Spleen (tissue), 11 donors: ENCODE results near the gene DLX5. TPM values are rescaled to one million over a fixed set of nuclear protein-coding genes. Genes with fewer than 3 reads are reported as not detected.

Source experiments
- DNase-seq: peaks from one replicate; pipeline ENCODE4 v3.0.0-alpha.2; 2020
- H3K27ac ChIP-seq, 8 donors: fragments of 200-600 bp; sonication (generic) in 7 of 8; 1 replicate in 4 of 8; 2 replicates in 4 of 8; pipeline versions ENCODE4 v1.5.0 to v1.8.0; 2016 to 2021; ENCODE audit warnings: inconsistent platforms in 4 of 8, mild to moderate bottlenecking in 4 of 8, moderate library complexity in 1 of 8
- H3K27me3 ChIP-seq, 7 donors: fragments of 200-600 bp; sonication (generic) in 6 of 7; replicated peaks in 1 of 7; 1 replicate in 4 of 7; 2 replicates in 3 of 7; pipeline versions ENCODE4 v1.5.0 to v1.8.0; 2016 to 2021; ENCODE audit warnings: inconsistent platforms in 3 of 7, mild to moderate bottlenecking in 1 of 7
- H3K36me3 ChIP-seq, 6 donors: fragments of 200-600 bp; sonication (generic) in 5 of 6; 1 replicate in 4 of 6; 2 replicates in 2 of 6; pipeline versions ENCODE4 v1.5.0 to v1.8.0; 2016 to 2021; ENCODE audit warnings: inconsistent platforms in 2 of 6
- H3K4me1 ChIP-seq, 6 donors: fragments of 200-600 bp; sonication (generic) in 5 of 6; 1 replicate in 3 of 6; 2 replicates in 3 of 6; pipeline versions ENCODE4 v1.5.0 to v1.8.0; 2016 to 2021; ENCODE audit warnings: inconsistent platforms in 3 of 6
- H3K4me3 ChIP-seq, 8 donors: fragments of 200-600 bp; sonication (generic) in 7 of 8; 1 replicate in 4 of 8; 2 replicates in 4 of 8; pipeline versions ENCODE4 v1.5.0 to v1.8.0; 2016 to 2021; ENCODE audit warnings: inconsistent platforms in 4 of 8, mild to moderate bottlenecking in 4 of 8, moderate library complexity in 2 of 8
- H3K9me3 ChIP-seq, 8 donors: fragments of 200-600 bp; sonication (generic) in 7 of 8; 1 replicate in 4 of 8; 2 replicates in 4 of 8; pipeline versions ENCODE4 v1.5.0 to v1.8.0; 2016 to 2021; ENCODE audit warnings: inconsistent platforms in 4 of 8
- POLR2A ChIP-seq, 3 donors: fragments of 450-650 bp; IDR thresholded peaks; one replicate each; pipeline ENCODE4 v1.5.1; 2017; ENCODE audit warnings: antibody characterized with exemption in 3 of 3, mild to moderate bottlenecking in 1 of 3
- POLR2AphosphoS5 ChIP-seq, 3 donors: sonication (generic); formaldehyde crosslinking; IDR thresholded peaks; one replicate each; pipeline ENCODE4 v1.5.1; 2017; ENCODE audit warnings: antibody characterized with exemption in 3 of 3
- WGBS, 5 donors: extraction: QIAGEN DNeasy Blood & Tissue Kit in 3 of 5; methylation state at CpG; one replicate each; pipeline versions ENCODE4 v1.1.5 to v1.1.7; 2013 to 2018; 5-methylcytosine and 5-hydroxymethylcytosine counted together
- intact Hi-C: fragments of 100-400 bp; cut with DNase I; formaldehyde crosslinking; loops from one replicate; pipeline ENCODE4 v1.15.0; 2023; ENCODE audit warnings: low total_unique reads
- polyA plus RNA-seq, 3 donors: library from polyadenylated mRNA; stranded (reverse); fragments of 200-250 nt; gene quantifications; one replicate each; pipeline ENCODE4 v1.2.1, GENCODE V29; 2013
- total RNA-seq, 7 donors: library from RNA; depleted of rRNA in 3 of 7; stranded (reverse); fragments of >200 nt in 3 of 7; fragmentation: NEBNext Ultra II Directional in 4 of 7; extraction: Animal tissue kit (Norgen Biotek cat#: 25700) in 4 of 7; gene quantifications; one replicate each; pipeline versions ENCODE4 v1.1.0 to v1.2.1, GENCODE V29; 2016 to 2021
- TF ChIP-seq, protein P1 (sequence below), 11 experiments: fragments of 200-600 bp in 7 of 11; fragments of 450-650 bp in 4 of 11; sonication (generic) in 4 of 11; IDR thresholded peaks in 8 of 11; conservative IDR thresholded peaks in 3 of 11; 1 replicate in 7 of 11; 2 replicates in 4 of 11; pipeline versions ENCODE4 v1.4.0 to v1.8.0; 2016 to 2021; ENCODE audit warnings: antibody characterized with exemption in 11 of 11, inconsistent platforms in 4 of 11, mild to moderate bottlenecking in 1 of 11
- donor health status: healthy with polysubstance abuse.
- donor health status: DM: no; HTN: no; CAD: no; lungs with moderate emphysema.
- donor health status: DM: no; HTN: no; CAD: no.
- donor health status: Bipolar disorder and iron deficiency.
- donor health status: healthy.
- donor health status: DM: no; HTN: no; CAD: no.
- donor health status: DM: yes; HTN: yes; CAD: no.

Gene DLX5
- total and polyA plus RNA-seq, 10 donors, result 0.14 to 0.36 TPM; not detected in 8

DNA sequence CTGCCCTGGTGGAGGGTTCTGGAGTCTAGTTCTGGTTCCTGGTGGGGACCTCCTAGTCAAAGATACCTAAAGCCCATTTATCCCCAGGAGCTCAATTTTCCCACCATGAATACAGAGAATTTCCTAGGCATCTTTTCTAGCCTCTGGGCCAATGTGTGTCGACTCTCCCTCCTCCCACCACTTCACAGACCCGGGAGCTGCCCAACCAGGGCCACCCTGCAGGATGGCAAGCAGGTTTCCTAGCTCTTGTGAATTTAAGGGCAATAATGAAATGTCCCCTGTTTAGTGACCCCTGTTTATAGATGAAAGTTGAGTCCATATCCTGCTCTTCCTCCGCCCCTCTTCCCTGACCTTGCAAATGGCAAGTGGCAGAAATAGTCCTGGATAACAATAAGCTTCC lies 9.4 kb downstream of the DLX5 start:
- TF ChIP-seq, protein P1, sequence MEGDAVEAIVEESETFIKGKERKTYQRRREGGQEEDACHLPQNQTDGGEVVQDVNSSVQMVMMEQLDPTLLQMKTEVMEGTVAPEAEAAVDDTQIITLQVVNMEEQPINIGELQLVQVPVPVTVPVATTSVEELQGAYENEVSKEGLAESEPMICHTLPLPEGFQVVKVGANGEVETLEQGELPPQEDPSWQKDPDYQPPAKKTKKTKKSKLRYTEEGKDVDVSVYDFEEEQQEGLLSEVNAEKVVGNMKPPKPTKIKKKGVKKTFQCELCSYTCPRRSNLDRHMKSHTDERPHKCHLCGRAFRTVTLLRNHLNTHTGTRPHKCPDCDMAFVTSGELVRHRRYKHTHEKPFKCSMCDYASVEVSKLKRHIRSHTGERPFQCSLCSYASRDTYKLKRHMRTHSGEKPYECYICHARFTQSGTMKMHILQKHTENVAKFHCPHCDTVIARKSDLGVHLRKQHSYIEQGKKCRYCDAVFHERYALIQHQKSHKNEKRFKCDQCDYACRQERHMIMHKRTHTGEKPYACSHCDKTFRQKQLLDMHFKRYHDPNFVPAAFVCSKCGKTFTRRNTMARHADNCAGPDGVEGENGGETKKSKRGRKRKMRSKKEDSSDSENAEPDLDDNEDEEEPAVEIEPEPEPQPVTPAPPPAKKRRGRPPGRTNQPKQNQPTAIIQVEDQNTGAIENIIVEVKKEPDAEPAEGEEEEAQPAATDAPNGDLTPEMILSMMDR (IDR thresholded peaks at IDR 0.05 in 8 of 11, conservative IDR thresholded peaks at IDR 0.05 in 3 of 11), result no peak
- TF ChIP-seq POLR2AphosphoS5 (IDR thresholded peaks at IDR 0.05) (no peak), POLR2A (IDR thresholded peaks at IDR 0.05) (no peak)
- WGBS, 5 donors, result 11 to 20% (median 15%) methylated on average over 3 of the region's 3 CpGs
- H3K27me3 ChIP-seq, result peaks cover 12 to 100% (median 97%) of the 10 kb centered on the region in 7 donors
- peaks cover 0 to 22% (median 9%) of the 10 kb centered on the region in 6 donors for H3K4me1 ChIP-seq
- H3K4me3 ChIP-seq, result no peak overlapping the region
- H3K27ac ChIP-seq, result no peak overlapping the region
- H3K9me3 ChIP-seq, result no peaks in the 10 kb centered on the region
- no peak for DNase-seq
- H3K36me3 ChIP-seq, result no peaks in the 10 kb centered on the region
- intact Hi-C loops, result no loop called here

DNA sequence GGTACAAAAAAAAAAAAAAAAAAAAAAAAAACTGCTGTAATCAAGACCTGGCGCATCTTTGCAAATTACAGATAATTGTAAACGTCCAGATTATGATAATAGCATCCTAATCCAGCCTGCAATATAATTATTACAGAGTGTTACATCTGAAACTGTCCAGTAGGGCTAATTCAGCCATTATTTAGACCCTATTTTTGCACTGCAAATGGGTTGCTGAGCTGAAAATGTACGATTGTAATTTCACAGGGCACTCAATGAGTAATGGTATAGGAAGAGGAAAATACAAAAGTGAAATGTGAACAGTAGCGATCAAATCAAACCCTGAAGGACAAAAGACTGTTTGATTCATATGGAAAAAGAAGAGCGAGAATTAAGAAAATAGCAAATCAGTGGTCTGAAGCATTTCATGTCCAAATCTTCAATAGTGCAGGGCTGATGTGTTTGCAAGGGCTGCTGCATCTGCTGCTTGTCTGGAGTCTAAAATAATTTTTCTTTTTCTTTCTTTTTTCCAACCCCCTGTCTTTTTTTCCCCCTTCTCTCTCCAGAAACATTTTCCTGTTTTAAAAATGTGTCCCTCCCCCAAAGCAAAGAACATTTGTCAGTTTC lies 10.4 kb downstream of the DLX5 start:
- TF ChIP-seq POLR2AphosphoS5 (IDR thresholded peaks at IDR 0.05), result no peak
- TF ChIP-seq, protein P1 (IDR thresholded peaks at IDR 0.05 in 8 of 11, conservative IDR thresholded peaks at IDR 0.05 in 3 of 11), result no peak
- TF ChIP-seq POLR2A (IDR thresholded peaks at IDR 0.05), result no peak
- WGBS, 5 donors, result 11 to 25% (median 18%) methylated on average over 5 of the region's 5 CpGs
- H3K4me3 ChIP-seq, result no peak overlapping the region
- H3K27ac ChIP-seq, result no peak overlapping the region
- DNase-seq, result no peak
- H3K36me3 ChIP-seq, result no peaks in the 10 kb centered on the region
- peaks cover 0 to 22% (median 9%) of the 10 kb centered on the region in 6 donors for H3K4me1 ChIP-seq
- peaks cover 12 to 100% (median 99%) of the 10 kb centered on the region in 7 donors for H3K27me3 ChIP-seq
- intact Hi-C loops, result no loop called here
- no peaks in the 10 kb centered on the region for H3K9me3 ChIP-seq

DNA sequence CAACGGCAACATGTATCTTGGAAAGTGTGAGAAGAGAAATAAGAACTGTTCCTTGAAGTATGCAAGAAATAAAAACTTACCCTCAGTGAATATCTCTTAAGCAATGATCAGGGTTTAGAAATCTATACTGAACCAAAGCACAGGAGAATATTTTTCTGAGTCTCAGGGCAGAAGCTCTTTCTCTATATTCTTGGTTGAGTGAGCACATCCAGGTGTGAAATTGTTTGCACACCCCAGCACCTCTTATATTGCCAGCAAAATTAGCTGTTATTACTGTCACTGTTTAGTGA lies 10.8 kb downstream of the DLX5 start:
- Histone ChIP-seq H3K27ac (no peak overlapping the region), H3K36me3 (no peaks in the 10 kb centered on the region), H3K9me3 (no peaks in the 10 kb centered on the region), H3K4me1 (peaks cover 0 to 22% (median 9%) of the 10 kb centered on the region in 6 donors), H3K4me3 (no peak overlapping the region), H3K27me3 (peaks cover 12 to 100% (median 99%) of the 10 kb centered on the region in 7 donors)
- 8 to 37% (median 29%) methylated on average over 1 of the region's 1 CpG for WGBS, 5 donors
- DNase-seq, result no peak
- TF ChIP-seq POLR2A (IDR thresholded peaks at IDR 0.05) (no peak), POLR2AphosphoS5 (IDR thresholded peaks at IDR 0.05) (no peak)
- TF ChIP-seq, protein P1 (IDR thresholded peaks at IDR 0.05 in 8 of 11, conservative IDR thresholded peaks at IDR 0.05 in 3 of 11), result no peak
- intact Hi-C loops, result no loop called here

DNA sequence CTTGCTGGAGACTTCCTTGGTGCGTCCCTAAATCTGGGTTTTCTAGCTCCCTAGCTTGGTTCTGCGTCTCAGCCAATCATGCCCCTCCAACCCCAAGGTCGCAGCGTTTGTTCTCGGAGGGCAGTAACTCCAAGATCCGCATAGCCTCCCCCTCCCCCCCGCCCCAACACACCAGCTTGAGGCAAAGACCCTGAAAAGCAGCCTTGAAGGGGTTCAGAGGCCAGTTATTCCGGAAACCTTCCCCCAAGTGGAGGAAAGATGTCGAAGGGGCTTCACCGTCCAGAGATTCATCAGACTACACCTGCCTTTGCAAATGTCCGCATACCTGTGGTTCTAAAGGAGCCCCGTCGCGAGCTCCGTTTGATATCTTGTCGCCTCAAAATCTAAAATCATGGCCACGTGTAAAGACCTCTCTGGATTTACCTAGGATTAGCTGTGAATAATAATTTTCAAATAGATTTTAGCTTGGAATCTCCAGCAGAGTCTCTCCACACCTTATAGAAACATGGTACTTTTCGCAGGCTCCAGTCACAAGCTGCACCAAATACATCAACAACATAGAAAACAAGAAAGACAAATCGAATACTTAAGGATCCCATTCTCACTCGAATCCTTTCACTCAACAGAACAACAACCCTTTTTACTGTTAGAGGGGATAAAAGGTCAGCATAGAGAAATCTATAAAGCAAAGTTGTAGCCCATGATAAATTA lies 11.3 kb downstream of the DLX5 start:
- no peak overlapping the region for H3K4me3 ChIP-seq
- 9 to 11% (median 11%) methylated on average over 17 to 20 of the region's 20 CpGs for WGBS, 5 donors
- no peaks in the 10 kb centered on the region for H3K9me3 ChIP-seq
- DNase-seq, result no peak
- H3K4me1 ChIP-seq, result peaks cover 0 to 20% (median 8%) of the 10 kb centered on the region in 6 donors
- no peak overlapping the region for H3K27ac ChIP-seq
- intact Hi-C loops, result no loop called here
- TF ChIP-seq POLR2A (IDR thresholded peaks at IDR 0.05), result no peak
- H3K27me3 ChIP-seq, result peaks cover 12 to 100% (median 98%) of the 10 kb centered on the region in 7 donors
- H3K36me3 ChIP-seq, result no peaks in the 10 kb centered on the region
